HG03175 (cell line): ENCODE results near the gene UBE2L6.
A peak's percentile ranks its signal among the peaks of the same experiment; 100 is the strongest.
"Not testable (repeated sequence)": the region's sequence is repeated elsewhere in the genome, so short reads cannot be mapped to it uniquely, and the experiment has no call there.

Experiments
- ATAC-seq: cut with Tn5 transposase; IDR thresholded peaks from one replicate; pipeline ENCODE4 v1.9.1; 2021; ENCODE audit warnings: mild to moderate bottlenecking, moderate library complexity; ENCODE audit not compliant: unreplicated experiment

The UBE2L6 gene

GRCh38 chr11:57568330-57568766 lies 876 bp upstream of the UBE2L6 start:
- peak; percentile 14 for ATAC-seq

- ATAC-seq: peak; percentile 6
Measured at GRCh38 chr11:57566905-57567514, 462 bp downstream of the UBE2L6 start.

GRCh38 chr11:57566005-57566904 lies 1.2 kb downstream of the UBE2L6 start:
- ATAC-seq: peak; percentile 64

- no peak for ATAC-seq
Measured at GRCh38 chr11:57562596-57562995, 4.9 kb downstream of the UBE2L6 start.

- no peak for ATAC-seq
Measured at GRCh38 chr11:57560146-57560545, 7.3 kb downstream of the UBE2L6 start.

- ATAC-seq: no peak
Measured at GRCh38 chr11:57556041-57556440, 11.4 kb downstream of the UBE2L6 start.

- no peak for ATAC-seq
Measured at GRCh38 chr11:57555393-57555792, 12.1 kb downstream of the UBE2L6 start.

GRCh38 chr11:57552479-57552878 lies 15.0 kb downstream of the UBE2L6 start:
- ATAC-seq: no peak

GRCh38 chr11:57551941-57552340 lies 15.5 kb downstream of the UBE2L6 start:
- no peak for ATAC-seq

- ATAC-seq: no peak
Measured at GRCh38 chr11:57549983-57550382, 17.5 kb downstream of the UBE2L6 start.

- peak; percentile 89 for ATAC-seq
Measured at GRCh38 chr11:57547854-57548377, 19.6 kb downstream of the UBE2L6 start.

- ATAC-seq: peak; percentile 66
Measured at GRCh38 chr11:57546869-57547475, 20.5 kb downstream of the UBE2L6 start.

GRCh38 chr11:57546451-57546850 lies 21.0 kb downstream of the UBE2L6 start:
- no peak for ATAC-seq

- no peak for ATAC-seq
Measured at GRCh38 chr11:57545883-57546282, 21.6 kb downstream of the UBE2L6 start.

- no peak for ATAC-seq
Measured at GRCh38 chr11:57544566-57544965, 22.9 kb downstream of the UBE2L6 start.

GRCh38 chr11:57543593-57543992 lies 23.9 kb downstream of the UBE2L6 start:
- ATAC-seq: no peak

GRCh38 chr11:57542582-57542981 lies 24.9 kb downstream of the UBE2L6 start:
- no peak for ATAC-seq

- ATAC-seq: no peak
Measured at GRCh38 chr11:57541169-57541568, 26.3 kb downstream of the UBE2L6 start.

GRCh38 chr11:57539342-57539741 lies 28.1 kb downstream of the UBE2L6 start:
- ATAC-seq: no peak

- no peak for ATAC-seq
Measured at GRCh38 chr11:57536947-57537619, 30.4 kb downstream of the UBE2L6 start, which contains the start of gene SMTNL1. TSS of gene SMTNL1 (plus strand) at chr11:57537595. CDS start at chr11:57542643, 5,048 bp downstream.

- not testable (repeated sequence) for ATAC-seq
Measured at GRCh38 chr11:57534449-57534848, 33.0 kb downstream of the UBE2L6 start.
